ENCODE results near the gene EIF4E1B.

DNA sequence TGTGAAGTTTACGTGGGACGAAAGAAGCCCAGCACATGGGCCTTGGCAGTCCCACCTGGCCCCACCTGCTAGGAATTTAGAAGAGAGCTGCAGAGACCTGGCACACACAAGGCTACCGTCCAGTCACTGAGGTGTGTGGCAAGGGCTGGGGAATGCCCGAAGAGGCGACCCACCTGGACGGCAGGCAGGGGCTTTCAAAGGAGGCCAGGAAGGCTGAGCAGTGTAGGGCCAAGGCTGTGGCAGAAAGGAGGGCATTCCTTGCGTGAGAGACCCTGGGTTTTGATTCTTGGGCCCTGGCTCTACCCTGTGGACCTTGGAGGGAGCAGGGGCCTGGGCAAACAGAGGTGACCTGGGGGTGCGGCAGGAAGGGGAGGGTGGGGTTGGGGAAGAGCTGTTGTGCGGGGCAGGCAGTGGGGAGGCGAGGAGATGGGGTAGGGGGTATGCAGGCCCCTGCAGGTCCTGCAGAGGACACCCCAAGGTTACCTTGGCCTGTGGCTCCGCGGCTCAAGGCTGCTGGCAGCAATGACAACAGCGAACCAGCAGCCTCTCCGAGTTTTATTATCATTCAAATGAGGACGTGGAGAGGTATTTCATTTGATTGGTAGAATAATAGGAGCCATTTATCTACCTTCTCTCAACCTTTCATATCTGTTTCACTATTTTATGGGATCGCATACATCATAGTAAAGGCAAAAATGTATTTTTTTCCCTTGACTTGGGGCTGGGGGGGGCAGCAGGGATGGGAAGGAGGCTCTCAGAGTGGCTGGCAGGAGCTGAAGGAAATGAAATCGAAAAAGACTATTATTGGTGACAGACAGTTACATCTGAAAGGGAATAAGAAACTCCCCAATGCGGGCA is 41.6 kb downstream of the EIF4E1B start:
- TF ChIP-seq, protein P1, sequence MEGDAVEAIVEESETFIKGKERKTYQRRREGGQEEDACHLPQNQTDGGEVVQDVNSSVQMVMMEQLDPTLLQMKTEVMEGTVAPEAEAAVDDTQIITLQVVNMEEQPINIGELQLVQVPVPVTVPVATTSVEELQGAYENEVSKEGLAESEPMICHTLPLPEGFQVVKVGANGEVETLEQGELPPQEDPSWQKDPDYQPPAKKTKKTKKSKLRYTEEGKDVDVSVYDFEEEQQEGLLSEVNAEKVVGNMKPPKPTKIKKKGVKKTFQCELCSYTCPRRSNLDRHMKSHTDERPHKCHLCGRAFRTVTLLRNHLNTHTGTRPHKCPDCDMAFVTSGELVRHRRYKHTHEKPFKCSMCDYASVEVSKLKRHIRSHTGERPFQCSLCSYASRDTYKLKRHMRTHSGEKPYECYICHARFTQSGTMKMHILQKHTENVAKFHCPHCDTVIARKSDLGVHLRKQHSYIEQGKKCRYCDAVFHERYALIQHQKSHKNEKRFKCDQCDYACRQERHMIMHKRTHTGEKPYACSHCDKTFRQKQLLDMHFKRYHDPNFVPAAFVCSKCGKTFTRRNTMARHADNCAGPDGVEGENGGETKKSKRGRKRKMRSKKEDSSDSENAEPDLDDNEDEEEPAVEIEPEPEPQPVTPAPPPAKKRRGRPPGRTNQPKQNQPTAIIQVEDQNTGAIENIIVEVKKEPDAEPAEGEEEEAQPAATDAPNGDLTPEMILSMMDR (IDR thresholded peaks at IDR 0.05; ENCODE audit: low read depth, low read length), result no peak
- no peak for TF ChIP-seq POLR2A (IDR thresholded peaks at IDR 0.05; ENCODE audit: extremely low read depth, insufficient read length)
- TF ChIP-seq, protein P2, sequence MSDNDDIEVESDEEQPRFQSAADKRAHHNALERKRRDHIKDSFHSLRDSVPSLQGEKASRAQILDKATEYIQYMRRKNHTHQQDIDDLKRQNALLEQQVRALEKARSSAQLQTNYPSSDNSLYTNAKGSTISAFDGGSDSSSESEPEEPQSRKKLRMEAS (IDR thresholded peaks at IDR 0.05; ENCODE audit: low read depth, low read length), result no peak

All from NB4 (cell line).